Forelimb muscle (tissue), 1 donor: Measurements from ENCODE around the gene FBXL13. TPM values are rescaled to one million over a fixed set of nuclear protein-coding genes. Genes with fewer than 3 reads are reported as not detected.
"Not testable (repeated sequence)": the region's sequence is repeated elsewhere in the genome, so short reads cannot be mapped to it uniquely, and the experiment has no call there.

Experiments
- DNase-seq: peaks from one replicate; pipeline ENCODE4 v3.0.0-alpha.2; 2013; ENCODE audit warnings: low read depth
- polyA plus RNA-seq: library from polyadenylated mRNA; unstranded; fragments of 120-200 nt; gene quantifications from one replicate; pipeline ENCODE4 v1.2.1, GENCODE V29; 2013; ENCODE audit not compliant: insufficient read length

Gene FBXL13
- polyA plus RNA-seq, 1 donor, result 0.78 TPM

GRCh38 chr7:102983602-102984001 lies 91.0 kb downstream of the FBXL13 start:
- DNase-seq, result no peak

GRCh38 chr7:102982235-102982634 lies 92.4 kb downstream of the FBXL13 start:
- no peak for DNase-seq

GRCh38 chr7:102981451-102981850 lies 93.1 kb downstream of the FBXL13 start:
- DNase-seq, result no peak

GRCh38 chr7:102979670-102980069 lies 94.9 kb downstream of the FBXL13 start:
- DNase-seq, result no peak

GRCh38 chr7:102978284-102978683 lies 96.3 kb downstream of the FBXL13 start:
- DNase-seq, result no peak

GRCh38 chr7:102977586-102977985 lies 97.0 kb downstream of the FBXL13 start:
- not testable (repeated sequence) for DNase-seq

- DNase-seq, result no peak
Observed at GRCh38 chr7:102976493-102976892, 98.1 kb downstream of the FBXL13 start.

- no peak for DNase-seq
Observed at GRCh38 chr7:102975854-102976253, 98.7 kb downstream of the FBXL13 start.

GRCh38 chr7:102974366-102975236 lies 100.0 kb downstream of the FBXL13 start:
- DNase-seq, result no peak

GRCh38 chr7:102973096-102973802 lies 101.3 kb downstream of the FBXL13 start:
- no peak for DNase-seq

GRCh38 chr7:102967798-102968197 lies 106.8 kb downstream of the FBXL13 start:
- DNase-seq, result no peak

GRCh38 chr7:102966465-102966864 lies 108.1 kb downstream of the FBXL13 start:
- DNase-seq, result no peak

- DNase-seq, result not testable (repeated sequence)
Observed at GRCh38 chr7:102961993-102962392, 112.6 kb downstream of the FBXL13 start.

GRCh38 chr7:102958004-102958403 lies 116.6 kb downstream of the FBXL13 start:
- not testable (repeated sequence) for DNase-seq

GRCh38 chr7:102954359-102954758 lies 120.2 kb downstream of the FBXL13 start:
- not testable (repeated sequence) for DNase-seq

- no peak for DNase-seq
Observed at GRCh38 chr7:102953406-102953805, 121.2 kb downstream of the FBXL13 start.

- DNase-seq, result no peak
Observed at GRCh38 chr7:102951839-102952238, 122.8 kb downstream of the FBXL13 start.

GRCh38 chr7:102944241-102944640 lies 130.4 kb downstream of the FBXL13 start:
- no peak for DNase-seq

GRCh38 chr7:102943423-102944169 lies 131.0 kb downstream of the FBXL13 start:
- DNase-seq, result no peak

- peak; percentile 32 for DNase-seq
Observed at GRCh38 chr7:102942868-102943267, 131.7 kb downstream of the FBXL13 start.

GRCh38 chr7:102942181-102942866 lies 132.3 kb downstream of the FBXL13 start:
- peak; percentile 28 for DNase-seq

GRCh38 chr7:102938679-102939078 lies 135.9 kb downstream of the FBXL13 start:
- no peak for DNase-seq
